NOMO-1 treated with dmso at 0.1 percent for 144 hours (cell line): ENCODE results near the gene DYNC2H1.

Source experiments
- DNase-seq: peaks from one replicate; lab custom pipeline; 2025; ENCODE audit not compliant: unreplicated experiment; lab: John Stamatoyannopoulos, UW

Gene DYNC2H1, protein sequence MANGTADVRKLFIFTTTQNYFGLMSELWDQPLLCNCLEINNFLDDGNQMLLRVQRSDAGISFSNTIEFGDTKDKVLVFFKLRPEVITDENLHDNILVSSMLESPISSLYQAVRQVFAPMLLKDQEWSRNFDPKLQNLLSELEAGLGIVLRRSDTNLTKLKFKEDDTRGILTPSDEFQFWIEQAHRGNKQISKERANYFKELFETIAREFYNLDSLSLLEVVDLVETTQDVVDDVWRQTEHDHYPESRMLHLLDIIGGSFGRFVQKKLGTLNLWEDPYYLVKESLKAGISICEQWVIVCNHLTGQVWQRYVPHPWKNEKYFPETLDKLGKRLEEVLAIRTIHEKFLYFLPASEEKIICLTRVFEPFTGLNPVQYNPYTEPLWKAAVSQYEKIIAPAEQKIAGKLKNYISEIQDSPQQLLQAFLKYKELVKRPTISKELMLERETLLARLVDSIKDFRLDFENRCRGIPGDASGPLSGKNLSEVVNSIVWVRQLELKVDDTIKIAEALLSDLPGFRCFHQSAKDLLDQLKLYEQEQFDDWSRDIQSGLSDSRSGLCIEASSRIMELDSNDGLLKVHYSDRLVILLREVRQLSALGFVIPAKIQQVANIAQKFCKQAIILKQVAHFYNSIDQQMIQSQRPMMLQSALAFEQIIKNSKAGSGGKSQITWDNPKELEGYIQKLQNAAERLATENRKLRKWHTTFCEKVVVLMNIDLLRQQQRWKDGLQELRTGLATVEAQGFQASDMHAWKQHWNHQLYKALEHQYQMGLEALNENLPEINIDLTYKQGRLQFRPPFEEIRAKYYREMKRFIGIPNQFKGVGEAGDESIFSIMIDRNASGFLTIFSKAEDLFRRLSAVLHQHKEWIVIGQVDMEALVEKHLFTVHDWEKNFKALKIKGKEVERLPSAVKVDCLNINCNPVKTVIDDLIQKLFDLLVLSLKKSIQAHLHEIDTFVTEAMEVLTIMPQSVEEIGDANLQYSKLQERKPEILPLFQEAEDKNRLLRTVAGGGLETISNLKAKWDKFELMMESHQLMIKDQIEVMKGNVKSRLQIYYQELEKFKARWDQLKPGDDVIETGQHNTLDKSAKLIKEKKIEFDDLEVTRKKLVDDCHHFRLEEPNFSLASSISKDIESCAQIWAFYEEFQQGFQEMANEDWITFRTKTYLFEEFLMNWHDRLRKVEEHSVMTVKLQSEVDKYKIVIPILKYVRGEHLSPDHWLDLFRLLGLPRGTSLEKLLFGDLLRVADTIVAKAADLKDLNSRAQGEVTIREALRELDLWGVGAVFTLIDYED (N-terminal part only)

DNA sequence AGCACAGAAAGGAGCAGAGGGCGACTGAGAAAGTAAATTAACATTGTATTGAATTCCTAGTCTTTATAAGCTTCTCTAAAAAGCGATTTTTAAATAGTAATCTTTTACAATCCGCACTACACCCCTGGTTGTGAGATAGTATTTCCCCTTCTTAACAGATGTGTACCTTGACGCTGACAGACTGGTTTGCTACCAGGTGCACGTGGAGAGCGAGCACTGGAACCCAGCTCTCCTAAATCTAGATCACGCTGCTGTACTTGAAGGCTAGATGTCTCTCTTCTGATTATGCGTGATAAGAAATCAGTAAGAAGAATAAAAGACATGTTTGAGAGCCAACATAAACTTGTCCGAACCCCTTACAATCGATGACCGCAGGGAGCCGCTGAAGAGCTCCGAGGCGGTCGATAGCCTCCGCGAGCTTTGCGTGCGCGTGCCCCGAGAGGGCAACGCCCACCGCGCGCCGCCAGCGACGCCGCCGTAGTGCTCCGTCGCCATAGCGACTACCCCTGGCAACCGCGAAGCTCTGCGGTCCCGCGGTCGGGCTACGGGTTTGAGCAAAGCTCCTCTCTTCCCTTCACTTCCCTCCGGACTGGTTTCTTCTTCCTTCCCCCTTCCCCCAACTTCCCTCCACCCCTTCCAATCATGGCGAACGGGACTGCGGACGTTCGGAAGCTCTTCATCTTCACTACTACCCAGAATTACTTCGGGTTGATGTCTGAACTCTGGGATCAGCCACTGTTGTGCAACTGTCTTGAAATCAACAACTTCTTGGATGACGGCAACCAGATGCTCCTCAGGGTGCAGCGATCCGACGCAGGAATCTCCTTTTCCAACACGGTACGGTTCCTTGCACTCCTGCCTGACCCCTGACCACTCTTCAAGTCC, at the start of gene DYNC2H1:
DYNC2H1 (plus strand) TSS at position 494 of the 885 bp plus-strand sequence; CDS start at position 643, 149 bp downstream.
- DNase-seq: peak; percentile 73

DNA sequence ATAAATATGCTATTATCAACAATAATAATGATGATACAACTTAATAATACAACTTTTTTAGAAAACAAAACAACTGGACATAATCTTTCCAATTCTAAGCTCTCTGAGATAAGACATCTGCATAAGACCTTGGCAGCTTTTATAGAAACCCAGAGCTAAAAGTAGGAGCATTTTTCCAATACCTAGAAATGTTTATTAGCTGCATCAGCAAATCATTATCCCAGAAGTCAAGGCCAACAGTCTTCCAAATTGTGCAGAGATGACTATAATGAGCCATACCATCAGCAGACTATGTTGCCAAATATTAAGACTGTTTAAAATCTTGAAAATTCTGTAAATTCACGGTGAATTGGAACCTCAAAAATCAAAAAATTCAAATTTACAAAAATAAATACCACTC, 47.6 kb upstream of the DYNC2H1 start:
- DNase-seq: no peak

DNA sequence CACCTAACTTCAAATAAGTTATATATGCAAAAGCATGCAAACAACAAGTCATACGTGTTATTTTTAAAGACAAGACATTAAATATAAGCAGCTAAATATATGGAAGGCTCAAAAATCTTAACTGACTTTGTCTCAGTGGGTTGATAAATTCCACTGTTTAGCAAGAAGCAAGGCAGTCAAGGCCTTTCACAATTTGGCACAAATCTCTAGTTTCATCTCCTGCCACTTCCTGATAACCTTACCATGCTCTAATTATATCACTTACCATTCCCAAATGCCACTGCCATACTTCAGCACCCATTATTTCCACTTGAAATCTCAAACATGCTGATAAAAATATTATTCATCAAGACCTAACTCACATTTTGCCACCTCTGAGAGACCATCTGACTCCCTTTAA, 42.1 kb upstream of the DYNC2H1 start:
- no peak for DNase-seq

DNA sequence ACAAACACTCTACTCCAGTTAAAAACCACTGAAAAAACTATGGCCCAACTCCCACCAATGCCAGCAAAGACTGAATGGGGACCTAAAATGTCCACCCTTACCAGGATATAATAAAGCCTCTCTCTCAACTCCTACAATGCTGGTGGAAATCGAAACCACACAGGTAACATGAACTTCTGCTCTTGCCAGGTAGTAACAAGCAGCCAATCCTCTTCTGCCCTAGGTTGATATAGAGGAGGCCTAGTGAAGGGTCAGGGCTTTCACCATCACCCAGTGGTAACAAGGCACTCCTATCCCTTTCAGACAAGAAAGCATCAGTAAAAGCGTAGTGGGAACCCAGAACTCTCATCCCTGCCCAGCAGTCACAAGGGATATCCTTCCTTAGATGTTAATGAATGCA, 39.9 kb upstream of the DYNC2H1 start:
- DNase-seq: no peak

DNA sequence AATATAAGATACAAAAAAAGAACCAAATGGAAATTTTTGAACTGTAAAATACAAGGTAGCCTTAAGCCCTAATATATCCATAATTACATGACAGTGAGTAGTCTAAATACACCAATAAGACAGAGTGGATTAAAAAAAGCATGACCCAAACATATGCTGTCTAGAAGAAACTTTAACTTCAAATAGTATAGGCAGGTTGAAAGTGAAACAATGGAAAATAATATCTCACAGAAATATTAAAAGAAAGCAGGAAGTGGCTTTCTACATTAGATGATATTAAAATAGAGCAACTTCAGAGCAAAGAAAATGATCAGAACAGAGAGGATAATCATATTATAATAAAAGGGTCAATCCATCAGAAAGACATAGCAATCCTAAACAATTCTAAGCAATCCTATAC, 39.1 kb upstream of the DYNC2H1 start:
- no peak for DNase-seq

DNA sequence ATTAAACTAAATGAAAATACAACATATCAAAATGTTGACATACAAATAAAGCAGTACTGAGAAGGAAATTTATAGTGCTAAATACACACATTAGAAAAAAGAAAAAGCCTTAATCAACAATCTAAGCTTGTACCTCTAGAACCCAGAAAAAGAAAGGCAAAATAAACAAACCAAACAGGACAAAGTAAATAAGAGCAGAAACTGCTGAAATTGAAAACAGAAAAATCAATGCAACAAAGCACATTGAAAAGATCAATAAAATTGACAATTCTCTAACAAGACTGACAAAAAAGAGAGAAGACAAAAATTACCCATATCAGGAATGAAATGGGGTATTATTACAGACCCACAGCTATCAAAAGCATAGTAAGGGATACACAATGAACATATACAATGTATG, 38.2 kb upstream of the DYNC2H1 start:
- no peak for DNase-seq

DNA sequence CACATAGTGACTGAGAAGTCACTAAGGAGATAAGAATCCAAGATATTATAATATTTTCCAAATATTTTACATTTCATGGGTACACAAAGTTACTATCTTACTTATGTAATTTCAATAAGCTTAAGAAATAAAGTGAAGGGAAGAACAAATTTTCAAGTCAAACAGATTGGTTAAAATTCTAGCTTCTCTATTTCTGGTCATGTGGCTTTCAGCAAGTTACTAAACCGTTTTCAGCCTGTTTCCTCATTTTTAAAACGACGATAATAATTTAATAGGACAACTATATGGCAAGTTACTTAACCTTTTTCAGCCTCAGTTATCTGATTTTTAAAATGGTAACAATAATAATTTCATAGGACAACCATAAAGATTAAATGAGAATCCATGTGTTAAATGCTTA, 32.9 kb upstream of the DYNC2H1 start:
- no peak for DNase-seq

DNA sequence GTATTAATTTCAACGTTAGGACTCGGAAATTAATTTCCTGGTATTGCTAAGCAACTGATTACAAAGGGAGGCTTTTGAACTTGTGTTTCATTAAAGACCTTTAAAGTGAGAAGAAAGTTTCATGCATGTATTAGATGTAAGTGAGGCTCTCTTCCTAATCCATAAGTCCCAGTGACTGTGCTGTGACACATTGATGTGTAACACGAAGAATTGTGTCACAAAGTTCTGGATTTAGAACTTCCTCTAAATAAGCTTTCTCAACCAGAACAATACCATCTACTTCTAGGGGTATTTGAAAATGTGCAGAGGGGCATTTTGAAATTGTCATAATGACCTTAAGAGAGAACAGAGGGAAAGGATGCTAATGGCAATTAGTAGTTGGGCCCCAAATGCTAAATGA, 31.7 kb upstream of the DYNC2H1 start:
- no peak for DNase-seq

DNA sequence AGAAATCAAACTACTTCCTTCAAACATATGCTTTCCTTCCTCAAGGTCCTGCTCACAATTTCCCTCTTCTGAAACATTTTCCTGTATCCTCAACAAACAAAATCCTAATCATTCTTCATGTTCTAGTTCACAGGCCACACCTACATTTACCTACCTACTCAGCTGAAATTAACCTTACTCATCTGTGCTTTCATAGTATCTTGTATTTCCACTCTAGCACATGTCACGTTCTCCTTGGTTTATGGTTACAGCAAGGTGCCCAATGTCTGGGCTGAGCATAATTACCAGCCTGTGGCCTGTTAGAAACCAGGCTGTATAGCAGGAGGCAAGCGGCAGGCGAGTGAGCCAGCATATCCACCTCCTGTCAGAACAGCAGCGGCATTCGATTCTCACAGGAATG, 30.5 kb upstream of the DYNC2H1 start:
- no peak for DNase-seq

DNA sequence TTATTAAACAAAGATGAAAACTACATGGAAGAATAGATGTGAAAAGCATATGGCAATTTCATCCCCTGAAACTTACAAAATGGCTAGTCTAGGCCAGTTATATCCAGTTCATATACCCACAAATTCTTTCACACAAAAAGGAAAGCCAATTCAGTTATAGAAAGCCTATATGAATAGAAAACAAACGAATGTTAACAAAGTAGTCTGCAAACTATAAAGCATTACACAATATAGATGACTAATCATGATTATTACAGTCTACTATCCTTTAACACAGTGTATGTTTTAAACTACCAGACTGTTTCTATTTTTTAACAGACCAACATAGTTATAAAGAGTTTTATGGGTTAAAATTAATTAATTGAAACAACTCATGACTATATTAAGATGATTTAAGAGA, 29.4 kb upstream of the DYNC2H1 start:
- DNase-seq: no peak

DNA sequence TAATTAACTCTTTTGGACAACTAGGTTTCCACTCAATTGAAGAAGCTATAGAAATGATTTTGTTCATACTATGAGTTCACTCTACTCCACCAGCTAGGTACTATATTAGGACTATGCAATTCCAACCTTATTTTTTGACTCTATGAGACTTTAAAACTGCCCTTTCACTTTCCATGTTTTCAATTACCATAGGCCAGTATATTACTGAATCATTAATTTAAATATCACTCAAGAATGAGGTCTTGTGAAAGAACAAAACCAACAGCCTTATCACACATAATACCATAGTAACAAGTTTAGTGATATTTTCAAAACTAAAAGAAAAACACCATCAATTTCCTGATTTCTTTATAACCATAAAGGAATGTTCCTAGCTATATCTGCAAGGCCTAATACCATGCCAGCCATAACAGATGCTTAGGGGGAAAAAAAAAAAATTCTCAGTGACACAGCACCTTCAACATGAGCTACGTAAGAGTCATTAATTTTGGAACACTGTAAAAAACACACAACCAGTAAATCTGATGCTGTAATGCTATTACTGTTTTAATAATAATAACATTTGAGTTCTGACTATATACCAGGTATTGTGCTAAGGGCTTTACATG, 23.4 kb upstream of the DYNC2H1 start:
- no peak for DNase-seq

DNA sequence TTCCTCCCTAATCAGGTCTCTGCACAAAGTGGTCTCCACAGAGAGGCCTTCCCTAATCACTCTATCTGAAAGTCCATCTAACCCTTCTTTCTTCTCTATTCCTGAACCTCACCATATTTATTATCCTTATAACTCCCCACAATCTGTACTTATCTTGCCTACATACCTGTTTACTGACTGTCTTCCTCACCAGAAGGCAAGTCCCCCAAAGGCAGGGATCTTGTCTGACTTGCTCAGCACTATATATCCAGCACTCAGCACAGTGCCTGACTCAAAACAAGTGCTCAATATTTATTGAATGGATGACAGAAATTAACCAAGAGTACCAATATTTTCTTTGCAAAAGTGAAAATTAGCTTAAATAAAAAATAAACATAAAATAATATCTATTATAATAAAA, 22.8 kb upstream of the DYNC2H1 start:
- no peak for DNase-seq

DNA sequence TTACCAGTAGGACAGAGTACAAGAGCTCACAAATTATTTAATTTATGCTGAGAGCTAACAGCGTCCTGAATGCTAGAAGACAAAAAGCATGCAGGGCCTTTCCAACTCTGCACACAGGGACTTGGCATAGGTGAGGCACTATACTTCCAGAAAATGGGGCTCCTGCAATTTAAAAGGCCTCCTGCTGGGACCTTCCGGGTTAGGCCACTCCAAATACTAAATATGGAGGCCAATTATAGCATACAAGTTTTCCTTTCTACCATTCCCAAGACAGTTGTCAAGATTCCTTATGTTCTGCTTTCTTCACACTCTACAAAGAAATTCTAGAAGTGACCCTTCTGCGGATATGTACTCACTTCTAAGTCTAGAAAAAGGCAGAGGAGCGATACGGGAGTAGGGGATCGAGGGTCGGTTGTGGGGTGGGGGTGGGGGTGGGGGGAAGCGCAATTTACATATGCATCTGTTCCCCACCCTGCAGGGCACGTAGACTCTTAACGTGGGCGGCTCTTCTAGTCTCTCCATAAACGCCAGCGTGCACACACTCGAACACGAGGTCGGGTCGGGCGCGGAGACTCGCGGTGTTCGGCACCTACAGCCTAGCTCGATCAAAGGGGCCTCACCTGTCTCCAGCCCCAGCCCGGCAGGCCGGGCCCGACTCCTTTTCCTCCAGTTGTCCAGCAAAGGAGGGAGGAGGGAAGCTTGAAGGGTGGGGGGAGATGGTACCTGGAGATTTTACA, 18.0 kb upstream of the DYNC2H1 start:
- no peak for DNase-seq

DNA sequence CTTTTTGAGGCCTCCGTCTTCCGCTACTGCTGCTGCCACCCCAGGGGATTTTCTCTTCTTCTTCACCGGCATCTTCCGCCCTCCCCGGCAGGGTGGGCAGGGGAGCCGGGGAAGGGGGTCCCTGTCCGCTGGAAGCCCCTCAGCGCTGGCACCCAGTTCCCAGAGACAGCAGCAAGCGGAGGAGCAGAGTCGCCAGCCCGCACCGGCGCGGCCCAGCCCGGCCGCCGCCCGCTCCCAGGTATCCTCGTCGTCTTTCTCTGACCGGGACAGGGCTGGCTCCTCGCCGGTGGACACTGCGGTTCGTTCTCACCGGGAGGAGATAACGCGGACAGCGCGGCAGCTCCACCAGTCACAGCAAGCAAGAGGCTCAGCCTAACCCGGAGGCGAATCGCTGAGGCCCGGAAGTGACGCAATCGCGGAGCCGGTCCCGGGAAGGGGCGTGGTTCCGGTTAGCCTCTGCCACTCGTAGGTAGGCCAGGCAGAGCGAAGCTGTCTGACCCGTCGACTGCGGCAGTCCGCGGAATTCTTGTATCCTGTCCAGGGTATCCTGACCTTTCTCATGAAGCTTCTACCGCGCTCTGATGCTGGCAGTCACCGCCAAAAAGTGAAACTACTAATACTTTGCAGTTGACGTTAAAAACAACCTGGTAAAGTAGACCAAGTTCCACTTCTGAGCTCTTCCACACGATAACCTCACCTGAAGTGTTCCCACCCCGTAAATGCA, 17.3 kb upstream of the DYNC2H1 start, which contains the start of gene DCUN1D5:
DCUN1D5 (minus strand) TSS at position 360 of the 724 bp plus-strand sequence; CDS start at position 72, 288 bp downstream.
- peak; percentile 88 for DNase-seq

DNA sequence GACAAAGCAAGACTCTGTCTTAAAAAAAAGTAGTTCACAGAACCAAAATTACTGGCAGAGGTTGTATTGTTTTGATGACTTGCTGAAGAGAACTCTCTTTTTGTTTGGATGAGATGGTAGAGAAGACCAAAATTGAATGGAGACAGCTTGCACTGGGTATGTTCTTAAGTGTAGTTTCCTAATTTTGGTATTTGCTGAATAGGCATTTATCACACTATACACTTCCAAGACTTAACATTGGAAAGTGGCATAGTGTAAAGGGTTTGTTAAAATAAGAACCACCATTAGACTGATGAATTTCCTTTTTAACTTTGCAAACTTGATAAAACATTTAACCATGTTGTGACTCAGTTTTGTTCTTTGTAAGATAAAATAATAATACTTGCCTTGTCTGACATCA, 11.9 kb upstream of the DYNC2H1 start:
- no peak for DNase-seq

DNA sequence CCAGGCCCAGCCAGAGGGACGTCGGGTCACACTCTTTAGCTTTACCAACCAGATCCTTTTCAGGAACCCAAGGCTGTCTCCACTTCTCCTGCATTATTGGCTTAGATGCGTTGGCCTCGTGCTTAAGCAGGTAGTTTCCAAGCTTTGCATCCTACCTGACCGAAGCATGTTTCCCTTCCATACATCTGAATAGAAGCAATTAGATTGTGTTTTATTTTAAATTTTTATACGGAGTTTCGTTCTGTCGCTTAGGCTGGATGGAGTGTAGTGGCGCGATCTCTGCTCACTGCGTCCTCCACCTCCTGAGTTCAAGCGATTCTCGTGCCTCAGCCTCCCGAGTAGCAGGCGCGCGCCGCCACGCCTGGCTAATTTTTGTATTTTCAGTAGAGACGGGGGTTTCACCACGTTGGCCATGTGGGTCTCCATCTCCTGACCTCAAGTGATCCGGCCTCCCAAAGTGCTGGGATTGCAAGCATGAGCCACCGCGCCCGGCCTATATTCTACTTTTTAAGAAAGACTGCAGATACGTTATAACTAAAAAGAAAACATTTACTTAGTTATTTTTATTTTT, 677 bp downstream of the DYNC2H1 start:
- no peak for DNase-seq

DNA sequence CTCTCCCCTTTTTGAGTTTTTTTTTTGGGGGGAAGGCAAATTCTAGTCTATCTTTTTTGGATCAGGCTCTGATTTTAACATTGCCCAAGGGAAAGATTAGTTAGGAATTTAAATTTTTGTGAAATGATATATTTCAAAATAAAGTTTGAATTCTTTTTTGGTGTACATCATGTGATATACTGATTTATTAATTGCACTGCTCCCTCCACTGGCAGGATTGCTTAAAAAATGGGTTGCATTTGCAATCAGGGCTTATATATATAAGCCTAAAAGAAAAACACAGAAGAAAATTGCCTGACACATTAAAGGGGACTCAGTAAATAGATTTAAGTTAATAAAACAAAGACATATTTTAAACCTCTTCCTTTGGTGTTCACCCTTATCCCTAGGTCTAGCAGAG, 1.2 kb downstream of the DYNC2H1 start:
- DNase-seq: no peak

DNA sequence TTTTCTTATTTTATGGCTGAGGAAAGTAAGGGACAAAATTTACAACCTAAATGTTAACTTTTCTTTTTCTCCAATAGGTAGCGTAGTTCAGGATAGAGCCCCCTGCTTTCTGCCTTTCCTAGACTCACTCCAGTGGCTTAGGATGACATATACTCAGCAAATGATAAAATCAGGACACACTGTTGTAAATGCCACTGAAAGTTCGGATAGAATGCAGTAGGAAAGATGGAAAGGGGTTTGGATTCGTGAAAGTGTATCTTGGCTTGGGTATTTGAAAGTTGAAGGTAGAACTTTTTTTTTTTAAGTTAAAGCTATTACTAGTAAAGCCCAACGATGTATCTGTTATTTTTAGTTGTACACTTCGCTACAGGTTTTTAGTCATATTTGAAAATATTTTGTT, 2.2 kb downstream of the DYNC2H1 start:
- no peak for DNase-seq
